ENCODE data around the gene RBM19.

RBM19 gene

GRCh38 chr12:113783811-113784210 is 182.3 kb downstream of the RBM19 start:
- TF ChIP-seq CTCF (conservative IDR thresholded peaks at IDR 0.05), result no peak
- no peak overlapping the region for H3K27ac ChIP-seq

GRCh38 chr12:113782873-113783272 is 183.3 kb downstream of the RBM19 start:
- no peak overlapping the region for H3K27ac ChIP-seq
- TF ChIP-seq CTCF (conservative IDR thresholded peaks at IDR 0.05), result no peak

GRCh38 chr12:113781415-113782198 is 184.5 kb downstream of the RBM19 start:
- H3K27ac ChIP-seq, result no peak overlapping the region
- TF ChIP-seq CTCF (conservative IDR thresholded peaks at IDR 0.05), result no peak

- no peak overlapping the region for H3K27ac ChIP-seq
- TF ChIP-seq CTCF (conservative IDR thresholded peaks at IDR 0.05), result no peak
Observed at GRCh38 chr12:113779774-113780173, 186.4 kb downstream of the RBM19 start.

- H3K27ac ChIP-seq, result no peak overlapping the region
- no peak for TF ChIP-seq CTCF (conservative IDR thresholded peaks at IDR 0.05)
Observed at GRCh38 chr12:113778432-113779132, 187.5 kb downstream of the RBM19 start.

- no peak overlapping the region for H3K27ac ChIP-seq
- no peak for TF ChIP-seq CTCF (conservative IDR thresholded peaks at IDR 0.05)
Observed at GRCh38 chr12:113777751-113778150, 188.4 kb downstream of the RBM19 start.

GRCh38 chr12:113776536-113776935 is 189.6 kb downstream of the RBM19 start:
- no peak overlapping the region for H3K27ac ChIP-seq
- no peak for TF ChIP-seq CTCF (conservative IDR thresholded peaks at IDR 0.05)

Data from VCaP (cell line).